Smooth muscle cell (in vitro differentiated cells): Measurements from ENCODE around the gene AP3S2. TPM values are rescaled to one million over a fixed set of nuclear protein-coding genes. Genes with fewer than 3 reads are reported as not detected.
A peak's percentile ranks its signal among the peaks of the same experiment; 100 is the strongest.

Experiments used
- DNase-seq: peaks from one replicate; lab custom pipeline; 2025; ENCODE audit not compliant: unreplicated experiment; lab: John Stamatoyannopoulos, UW
- H2AFZ ChIP-seq: fragments of 200-600 bp; sonication (generic); 2 replicates; pipeline ENCODE4 v1.6.0; 2016; ENCODE audit warnings: antibody characterized with exemption, low read depth, mild to moderate bottlenecking
- H3F3A ChIP-seq: fragments of 200-600 bp; sonication (generic); 2 replicates; pipeline ENCODE4 v1.6.0; 2017; ENCODE audit warnings: antibody characterized with exemption, low read depth
- H3K27ac ChIP-seq: fragments of 200-600 bp; sonication (generic); 2 replicates; pipeline ENCODE4 v1.5.1; 2016; ENCODE audit warnings: low read depth, mild to moderate bottlenecking
- H3K27me3 ChIP-seq: fragments of 200-600 bp; sonication (generic); 2 replicates; pipeline ENCODE4 v1.6.1; 2016; ENCODE audit warnings: low read depth, mild to moderate bottlenecking
- H3K36me3 ChIP-seq: fragments of 200-600 bp; sonication (generic); 2 replicates; pipeline ENCODE4 v1.5.1; 2016; ENCODE audit warnings: low read depth
- H3K4me1 ChIP-seq: fragments of 200-600 bp; sonication (generic); 2 replicates; pipeline ENCODE4 v1.5.1; 2016; ENCODE audit warnings: low read depth
- H3K4me2 ChIP-seq: fragments of 200-600 bp; sonication (generic); 2 replicates; pipeline ENCODE4 v1.6.0; 2016; ENCODE audit warnings: mild to moderate bottlenecking
- H3K4me3 ChIP-seq: fragments of 200-600 bp; sonication (generic); 2 replicates; pipeline ENCODE4 v1.5.1; 2016; ENCODE audit warnings: mild to moderate bottlenecking
- H3K79me2 ChIP-seq: fragments of 200-600 bp; sonication (generic); 2 replicates; pipeline ENCODE4 v1.6.0; 2016; ENCODE audit warnings: low read depth, mild to moderate bottlenecking
- H3K9ac ChIP-seq: fragments of 200-600 bp; sonication (generic); 2 replicates; pipeline ENCODE4 v1.6.0; 2016; ENCODE audit warnings: low read depth
- H3K9me3 ChIP-seq: fragments of 200-600 bp; sonication (generic); replicated peaks from 2 replicates; pipeline ENCODE4 v1.5.1; 2016; ENCODE audit warnings: low read depth
- H4K20me1 ChIP-seq: fragments of 200-600 bp; sonication (generic); 2 replicates; pipeline ENCODE4 v1.6.0; 2016; ENCODE audit warnings: low read depth
- WGBS: methylation state at CpG from one replicate; pipeline ENCODE4 v1.1.7; 2016; ENCODE audit warnings: low lambda C conversion rate; 5-methylcytosine and 5-hydroxymethylcytosine counted together
- polyA plus RNA-seq: library from polyadenylated mRNA; unstranded; fragments of >200 nt; fragmentation: Nextera tagmentation; extraction: Ambion mirVana; gene quantifications from 2 replicates; pipeline ENCODE4 v1.2.1, GENCODE V29; 2016
- total RNA-seq: library from RNA; depleted of rRNA; stranded (reverse); fragments of >200 nt; gene quantifications from 2 replicates; pipeline ENCODE4 v1.2.3, GENCODE V29; 2014
- TF ChIP-seq, protein P1 (sequence below): fragments of 200-600 bp; sonication (generic); IDR thresholded peaks from 2 replicates; pipeline ENCODE4 v1.5.1; 2017; ENCODE audit warnings: borderline replicate concordance, mild to moderate bottlenecking, antibody characterized with exemption; ENCODE audit not compliant: insufficient read depth, poor library complexity, severe bottlenecking

Gene AP3S2
- total and polyA plus RNA-seq, 2 experiments from 2014 or later = 9.4 to 55.8 TPM

DNA sequence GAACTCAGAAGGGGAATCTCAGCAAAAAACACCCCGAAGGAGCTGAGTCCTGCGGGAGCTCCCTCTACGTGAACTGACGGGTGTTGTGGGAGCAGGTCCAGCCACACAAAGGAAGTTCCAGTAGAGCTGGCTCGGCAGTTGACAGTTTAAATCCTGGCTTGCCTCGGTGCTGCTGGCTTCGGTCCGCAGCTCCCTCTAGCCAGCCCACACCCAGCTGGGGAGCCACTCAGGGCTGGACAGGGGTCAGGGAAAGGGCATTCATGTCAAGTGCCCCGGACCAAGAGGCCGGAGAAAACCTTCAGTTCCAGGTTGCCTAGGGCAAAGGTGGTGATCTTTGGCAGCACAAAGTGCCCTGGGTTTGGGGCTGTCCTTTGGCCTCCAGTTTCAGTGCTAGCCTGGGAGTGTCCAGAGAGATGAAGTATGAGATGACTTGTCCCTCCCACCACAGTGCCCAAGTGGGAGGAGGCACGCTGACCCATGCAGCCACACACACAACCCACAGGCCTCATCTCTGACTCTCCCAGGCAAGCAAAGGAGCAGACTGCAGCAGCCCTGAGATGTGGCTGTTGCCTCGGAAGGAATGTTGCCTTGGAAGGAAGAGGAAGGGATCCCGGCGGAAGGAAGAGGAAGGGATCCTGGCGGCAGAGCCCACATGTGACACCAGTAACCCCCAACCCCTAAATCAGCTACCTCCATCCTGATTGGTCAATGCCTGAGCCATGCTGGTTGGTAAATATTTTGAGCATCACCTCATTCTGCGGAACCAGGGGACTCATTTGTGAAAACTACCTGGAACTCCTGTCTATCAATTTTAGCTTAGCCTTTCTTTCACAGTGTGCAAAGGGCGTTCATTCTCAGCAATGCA is 65.3 kb downstream of the AP3S2 start:
- Histone ChIP-seq H4K20me1 (no peaks in the 10 kb centered on the region), H3F3A (peaks cover 4% of the 10 kb centered on the region), H3K27me3 (no peaks in the 10 kb centered on the region), H3K4me3 (no peak overlapping the region), H3K79me2 (no peaks in the 10 kb centered on the region), H3K9ac (no peak overlapping the region), H3K4me2 (peak overlapping the region; percentile 52), H3K36me3 (no peaks in the 10 kb centered on the region), H3K9me3 (no peaks in the 10 kb centered on the region), H2AFZ (no peak overlapping the region), H3K27ac (peak overlapping the region; percentile 54), H3K4me1 (peaks cover 9% of the 10 kb centered on the region)
- TF ChIP-seq, protein P1, sequence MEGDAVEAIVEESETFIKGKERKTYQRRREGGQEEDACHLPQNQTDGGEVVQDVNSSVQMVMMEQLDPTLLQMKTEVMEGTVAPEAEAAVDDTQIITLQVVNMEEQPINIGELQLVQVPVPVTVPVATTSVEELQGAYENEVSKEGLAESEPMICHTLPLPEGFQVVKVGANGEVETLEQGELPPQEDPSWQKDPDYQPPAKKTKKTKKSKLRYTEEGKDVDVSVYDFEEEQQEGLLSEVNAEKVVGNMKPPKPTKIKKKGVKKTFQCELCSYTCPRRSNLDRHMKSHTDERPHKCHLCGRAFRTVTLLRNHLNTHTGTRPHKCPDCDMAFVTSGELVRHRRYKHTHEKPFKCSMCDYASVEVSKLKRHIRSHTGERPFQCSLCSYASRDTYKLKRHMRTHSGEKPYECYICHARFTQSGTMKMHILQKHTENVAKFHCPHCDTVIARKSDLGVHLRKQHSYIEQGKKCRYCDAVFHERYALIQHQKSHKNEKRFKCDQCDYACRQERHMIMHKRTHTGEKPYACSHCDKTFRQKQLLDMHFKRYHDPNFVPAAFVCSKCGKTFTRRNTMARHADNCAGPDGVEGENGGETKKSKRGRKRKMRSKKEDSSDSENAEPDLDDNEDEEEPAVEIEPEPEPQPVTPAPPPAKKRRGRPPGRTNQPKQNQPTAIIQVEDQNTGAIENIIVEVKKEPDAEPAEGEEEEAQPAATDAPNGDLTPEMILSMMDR = no peak
- DNase-seq = no peak
- WGBS = 57% methylated on average over 17 of the region's 17 CpGs

DNA sequence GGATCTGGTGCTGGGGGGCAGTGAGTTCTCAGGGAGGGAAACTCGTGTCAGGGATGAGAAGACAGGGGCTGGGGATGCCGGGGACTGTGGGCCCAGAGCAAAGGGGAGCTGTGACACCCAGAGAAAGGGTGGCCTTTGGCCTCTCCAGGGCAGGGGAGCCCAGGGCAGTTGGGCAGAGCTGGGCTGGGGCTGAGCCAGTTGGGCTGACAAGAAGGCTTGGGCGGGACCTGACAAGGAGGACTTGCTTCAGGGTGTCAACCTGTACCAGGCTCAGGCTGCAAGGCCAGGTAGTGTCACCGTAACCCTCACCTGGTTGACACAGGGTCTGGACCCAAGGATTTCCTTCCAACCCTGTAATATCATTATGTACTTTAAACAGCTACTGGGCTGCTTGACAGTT is 66.0 kb downstream of the AP3S2 start:
- WGBS = 100% methylated on average over 2 of the region's 4 CpGs
- TF ChIP-seq, protein P1 = no peak
- Histone ChIP-seq H3K4me2 (peak overlapping the region; percentile 52), H3F3A (peaks cover 4% of the 10 kb centered on the region), H2AFZ (no peak overlapping the region), H3K4me1 (peaks cover 9% of the 10 kb centered on the region), H3K4me3 (no peak overlapping the region), H3K9me3 (no peaks in the 10 kb centered on the region), H3K36me3 (no peaks in the 10 kb centered on the region), H4K20me1 (no peaks in the 10 kb centered on the region), H3K27me3 (no peaks in the 10 kb centered on the region), H3K9ac (no peak overlapping the region), H3K79me2 (no peaks in the 10 kb centered on the region), H3K27ac (peak overlapping the region; percentile 54)
- DNase-seq = no peak

DNA sequence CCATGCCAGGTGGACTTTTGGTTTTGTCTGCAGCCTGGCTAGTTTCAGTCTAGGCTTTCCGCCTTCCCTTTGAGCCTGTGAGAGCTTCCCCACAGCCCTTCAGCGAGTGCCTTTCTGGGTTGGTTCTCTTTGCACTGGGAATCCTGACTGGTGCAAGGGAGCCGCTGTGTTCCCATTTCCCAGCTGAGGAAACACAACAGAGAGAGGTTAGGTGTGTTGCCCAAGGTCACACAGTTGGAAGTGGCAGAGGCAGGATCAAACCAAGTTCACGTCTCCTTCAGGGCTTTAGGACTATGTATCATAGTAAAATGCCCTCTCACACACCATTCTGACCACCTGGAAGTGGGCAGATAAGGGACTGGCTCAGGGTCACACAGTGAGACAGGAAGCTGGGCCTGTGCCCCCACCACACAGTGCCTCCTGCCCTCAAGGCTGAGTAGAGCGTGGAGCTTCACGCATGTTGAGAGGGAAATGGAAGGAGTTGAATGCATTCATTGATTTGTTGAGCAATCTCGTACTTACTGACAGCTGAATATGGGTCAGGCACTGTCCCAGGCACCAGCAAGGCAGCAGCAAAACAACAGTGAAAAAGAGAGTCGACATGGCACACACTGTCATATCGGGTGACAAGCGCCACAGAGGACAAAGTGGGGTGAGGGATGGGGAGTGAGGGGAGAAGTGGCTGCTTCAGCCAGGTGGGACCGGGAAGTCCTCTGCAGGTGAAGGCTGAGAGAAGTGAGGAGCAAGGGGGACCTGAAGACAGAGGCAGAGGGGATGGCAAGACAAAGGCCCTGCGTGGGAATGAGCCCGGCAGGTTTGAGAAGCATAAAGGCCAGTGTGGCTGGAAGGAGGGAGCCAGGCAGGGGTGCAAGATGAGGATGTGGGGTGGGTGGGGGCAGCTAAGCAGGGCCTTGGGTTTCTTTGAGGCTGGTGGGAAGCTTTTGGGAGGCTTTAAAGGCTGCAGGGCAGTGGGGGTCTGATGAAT is 66.8 kb downstream of the AP3S2 start:
- DNase-seq = no peak
- Histone ChIP-seq H4K20me1 (no peaks in the 10 kb centered on the region), H3K4me2 (no peak overlapping the region), H3K79me2 (no peaks in the 10 kb centered on the region), H3K4me1 (peaks cover 9% of the 10 kb centered on the region), H3K27me3 (no peaks in the 10 kb centered on the region), H3K9me3 (no peaks in the 10 kb centered on the region), H3K9ac (no peak overlapping the region), H3K36me3 (no peaks in the 10 kb centered on the region), H3K27ac (no peak overlapping the region), H3K4me3 (no peak overlapping the region), H2AFZ (no peak overlapping the region), H3F3A (peaks cover 4% of the 10 kb centered on the region)
- TF ChIP-seq, protein P1 = no peak
- 96% methylated on average over 12 of the region's 13 CpGs for WGBS
